Measurements from ENCODE around the gene TMEM190.

Gene TMEM190

GRCh38 chr19:55373993-55374757 is 2.5 kb upstream of the TMEM190 start (continued):
- TF ChIP-seq ZNF202 (tag by site-specific recombination; IDR thresholded peaks at IDR 0.05; ENCODE audit: borderline replicate concordance) (no peak), REST (tag by site-specific recombination; IDR thresholded peaks at IDR 0.05) (no peak), SP2 (tag by site-specific recombination; IDR thresholded peaks at IDR 0.05) (no peak), ZNF768 (tag by site-specific recombination; IDR thresholded peaks at IDR 0.05) (no peak), ZNF184 (tag by site-specific recombination; IDR thresholded peaks at IDR 0.05) (no peak), PATZ1 (tag by site-specific recombination; IDR thresholded peaks at IDR 0.05) (peak; percentile 33; the same call in 1 of the 2 replicates), ZNF292 (tag by site-specific recombination; IDR thresholded peaks at IDR 0.05; ENCODE audit: borderline replicate concordance, low read depth) (no peak), PBX3 (CRISPR knock-in tag; IDR thresholded peaks at IDR 0.05) (no peak), ZNF600 (tag by site-specific recombination; IDR thresholded peaks at IDR 0.05) (no peak), ZBTB17 (tag by site-specific recombination; IDR thresholded peaks at IDR 0.05) (0 out of 2 replicates have a peak, but pooled peaks have one; percentile 34), ZNF335 (tag by site-specific recombination; conservative IDR thresholded peaks at IDR 0.05) (no peak), INSM2 (tag by site-specific recombination; IDR thresholded peaks at IDR 0.05) (no peak), KLF8 (tag by site-specific recombination; IDR thresholded peaks at IDR 0.05) (no peak), ZNF670 (tag by site-specific recombination; IDR thresholded peaks at IDR 0.05; ENCODE audit: low read depth) (no peak), ZNF692 (tag by site-specific recombination; IDR thresholded peaks at IDR 0.05) (no peak), ZNF791 (tag by site-specific recombination; IDR thresholded peaks at IDR 0.05) (no peak), ZNF664 (tag by site-specific recombination; IDR thresholded peaks at IDR 0.05) (no peak), SP7 (tag by site-specific recombination; IDR thresholded peaks at IDR 0.05) (peak; percentile 47; the same call in 1 of the 2 replicates), ZNF221 (tag by site-specific recombination; IDR thresholded peaks at IDR 0.05; ENCODE audit: borderline replicate concordance) (no peak), ZBTB44 (tag by site-specific recombination; IDR thresholded peaks at IDR 0.05) (no peak), KLF10 (tag by site-specific recombination; IDR thresholded peaks at IDR 0.05) (no peak)

Measured in HEK293 (cell line).